Karpas-422 (cell line): ENCODE data around the gene LEKR1. TPM values are rescaled to one million over a fixed set of nuclear protein-coding genes. Genes with fewer than 3 reads are reported as not detected.
"Not testable (repeated sequence)": the region's sequence is repeated elsewhere in the genome, so short reads cannot be mapped to it uniquely, and the experiment has no call there.

Experiments used
- DNase-seq: peaks from one replicate; pipeline ENCODE4 v3.0.0-alpha.2; 2015
- H2AFZ ChIP-seq: fragments of 200-600 bp; sonication (generic); 2 replicates; pipeline ENCODE4 v1.6.1; 2014; ENCODE audit warnings: antibody characterized with exemption, low read length, mixed read lengths
- H3K27ac ChIP-seq: fragments of 200-600 bp; sonication (generic); 2 replicates; pipeline ENCODE4 v1.5.1; 2014; ENCODE audit warnings: mild to moderate bottlenecking, low read length, moderate library complexity
- H3K27me3 ChIP-seq: fragments of 200-600 bp; sonication (generic); 2 replicates; pipeline ENCODE4 v1.6.1; 2014; ENCODE audit warnings: low read length, mixed read lengths
- H3K36me3 ChIP-seq: fragments of 200-600 bp; sonication (generic); 2 replicates; pipeline ENCODE4 v1.6.1; 2014; ENCODE audit warnings: low read length, mixed read lengths; ENCODE audit not compliant: insufficient read depth
- H3K4me1 ChIP-seq: fragments of 200-600 bp; sonication (generic); 2 replicates; pipeline ENCODE4 v1.6.1; 2014; ENCODE audit warnings: mild to moderate bottlenecking, low read length, mixed read lengths
- H3K4me2 ChIP-seq: fragments of 200-600 bp; sonication (generic); 2 replicates; pipeline ENCODE4 v1.6.1; 2014; ENCODE audit warnings: low read length, low read depth, mild to moderate bottlenecking; ENCODE audit not compliant: poor library complexity, severe bottlenecking
- H3K4me3 ChIP-seq: fragments of 200-600 bp; sonication (generic); 2 replicates; pipeline ENCODE4 v1.5.1; 2014; ENCODE audit warnings: mild to moderate bottlenecking, antibody characterized with exemption, low read length, mixed read lengths
- H3K79me2 ChIP-seq: fragments of 200-600 bp; sonication (generic); 2 replicates; pipeline ENCODE4 v1.6.1; 2014; ENCODE audit warnings: mild to moderate bottlenecking, low read length, mixed read lengths
- H3K9ac ChIP-seq: fragments of 200-600 bp; sonication (generic); 2 replicates; pipeline ENCODE4 v1.6.0; 2014; ENCODE audit warnings: low read length
- H3K9me2 ChIP-seq: fragments of 200-600 bp; sonication (generic), shearing (Covaris generic); replicated peaks from 2 replicates; pipeline ENCODE4 v1.6.0; 2014; ENCODE audit warnings: mild to moderate bottlenecking, low read length, moderate library complexity; ENCODE audit not compliant: insufficient read depth
- H3K9me3 ChIP-seq: fragments of 300-700, 200-600 bp; sonication (generic); 2 replicates; pipeline ENCODE4 v1.6.1; 2014; ENCODE audit warnings: low read length, mixed read lengths
- H4K20me1 ChIP-seq: fragments of 200-600 bp; sonication (generic); 2 replicates; pipeline ENCODE4 v1.6.1; 2014; ENCODE audit warnings: mild to moderate bottlenecking, antibody characterized with exemption, low read length, low read depth; ENCODE audit not compliant: insufficient read depth
- total RNA-seq: library from RNA; depleted of rRNA; stranded (reverse); fragments of >200 nt; shearing (Covaris generic); gene quantifications from 2 replicates; pipeline ENCODE4 v1.2.3, GENCODE V29; 2014; ENCODE audit warnings: low replicate concordance

LEKR1 gene
- total RNA-seq, 1 experiment from 2014 or later = 6.4 TPM

- Histone ChIP-seq H3K4me3 (no peak overlapping the region), H3K9me2 (no peaks in the 10 kb centered on the region), H3K79me2 (no peaks in the 10 kb centered on the region), H4K20me1 (no peaks in the 10 kb centered on the region), H3K27ac (no peak overlapping the region), H3K4me2 (peak overlapping the region; percentile 32), H3K9ac (no peak overlapping the region), H3K9me3 (no peaks in the 10 kb centered on the region), H2AFZ (no peak overlapping the region), H3K36me3 (no peaks in the 10 kb centered on the region), H3K27me3 (no peaks in the 10 kb centered on the region), H3K4me1 (peaks cover 39% of the 10 kb centered on the region)
- DNase-seq = no peak
These were observed 6.1 kb upstream of the LEKR1 start for GRCh38 chr3:156819842-156820691.

- no peaks in the 10 kb centered on the region for H3K79me2 ChIP-seq
- no peaks in the 10 kb centered on the region for H3K9me2 ChIP-seq
- no peak overlapping the region for H3K9ac ChIP-seq
- DNase-seq = peak; percentile 65
- no peaks in the 10 kb centered on the region for H3K27me3 ChIP-seq
- H3K4me1 ChIP-seq = peaks cover 43% of the 10 kb centered on the region
- no peak overlapping the region for H2AFZ ChIP-seq
- no peak overlapping the region for H3K27ac ChIP-seq
- H4K20me1 ChIP-seq = no peaks in the 10 kb centered on the region
- no peaks in the 10 kb centered on the region for H3K9me3 ChIP-seq
- peak overlapping the region; percentile 32 for H3K4me2 ChIP-seq
- H3K4me3 ChIP-seq = no peak overlapping the region
- H3K36me3 ChIP-seq = no peaks in the 10 kb centered on the region
These were observed 5.5 kb upstream of the LEKR1 start for GRCh38 chr3:156820692-156821080.

DNA sequence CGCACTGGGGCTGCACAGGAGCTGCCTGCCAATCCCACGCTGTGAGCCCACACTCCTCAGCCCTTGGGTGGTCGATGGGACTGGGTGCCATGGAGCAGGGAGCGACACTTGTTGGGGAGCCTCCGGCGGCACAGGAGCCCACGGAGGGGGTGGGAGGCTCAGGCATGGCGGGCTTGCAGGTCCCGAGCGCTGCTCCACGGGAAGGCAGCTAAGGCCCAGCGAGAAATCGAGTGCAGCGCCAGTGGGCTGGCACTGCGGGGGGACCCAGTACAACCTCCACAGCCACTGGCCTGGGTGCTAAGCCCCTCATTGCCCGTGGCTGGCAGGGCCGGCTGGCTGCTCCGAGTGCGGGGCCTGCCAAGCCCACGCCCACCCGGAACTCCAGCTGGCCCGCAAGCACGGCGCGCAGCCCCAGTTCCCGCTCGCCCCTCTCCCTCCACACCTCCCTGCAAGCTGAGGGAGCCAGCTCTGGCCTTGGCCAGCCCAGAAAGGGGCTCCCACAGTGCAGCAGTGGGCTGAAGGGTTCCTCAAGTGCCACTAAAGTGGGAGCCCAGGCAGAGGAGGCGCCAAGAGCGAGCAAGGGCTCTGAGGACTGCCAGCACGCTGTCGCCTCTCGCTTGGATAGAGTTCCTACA, 3.4 kb upstream of the LEKR1 start:
- H3K79me2 ChIP-seq, H4K20me1 ChIP-seq, H3K9me3 ChIP-seq, H3K36me3 ChIP-seq, H3K27ac ChIP-seq, H3K4me3 ChIP-seq, H3K9ac ChIP-seq, H3K9me2 ChIP-seq, H2AFZ ChIP-seq, DNase-seq, H3K27me3 ChIP-seq, H3K4me2 ChIP-seq: not testable (repeated sequence)
- H3K4me1 ChIP-seq = peaks cover 48% of the 10 kb centered on the region

DNA sequence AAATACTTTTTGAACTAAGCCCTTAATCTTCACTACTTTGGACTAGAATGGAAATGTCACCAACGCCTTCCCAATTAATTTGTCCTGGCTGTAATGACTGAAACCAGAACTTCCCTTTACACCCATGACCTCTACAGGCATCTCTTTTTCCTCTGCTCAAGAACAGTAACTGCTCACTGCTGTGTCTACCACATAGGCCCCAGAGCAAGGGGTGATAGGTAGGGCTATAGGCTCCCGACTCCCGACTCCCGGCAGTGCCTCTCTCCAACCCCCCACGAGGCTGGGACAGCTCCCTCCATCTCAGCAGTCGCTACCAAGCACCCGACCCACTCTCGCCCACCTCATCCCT, 384 bp upstream of the LEKR1 start:
- H3K4me2 ChIP-seq = peak overlapping the region; percentile 99
- H3K27me3 ChIP-seq = no peaks in the 10 kb centered on the region
- H3K9me2 ChIP-seq = no peaks in the 10 kb centered on the region
- no peak for DNase-seq
- peak overlapping the region; percentile 96 for H2AFZ ChIP-seq
- H3K4me1 ChIP-seq = peaks cover 26% of the 10 kb centered on the region
- H3K36me3 ChIP-seq = no peaks in the 10 kb centered on the region
- H3K4me3 ChIP-seq = peak overlapping the region; percentile 92
- no peak overlapping the region; the same call in 1 of the 2 replicates for H3K27ac ChIP-seq
- no peaks in the 10 kb centered on the region for H3K9me3 ChIP-seq
- no peaks in the 10 kb centered on the region for H3K79me2 ChIP-seq
- H4K20me1 ChIP-seq = no peaks in the 10 kb centered on the region
- H3K9ac ChIP-seq = peak overlapping the region; percentile 91

DNA sequence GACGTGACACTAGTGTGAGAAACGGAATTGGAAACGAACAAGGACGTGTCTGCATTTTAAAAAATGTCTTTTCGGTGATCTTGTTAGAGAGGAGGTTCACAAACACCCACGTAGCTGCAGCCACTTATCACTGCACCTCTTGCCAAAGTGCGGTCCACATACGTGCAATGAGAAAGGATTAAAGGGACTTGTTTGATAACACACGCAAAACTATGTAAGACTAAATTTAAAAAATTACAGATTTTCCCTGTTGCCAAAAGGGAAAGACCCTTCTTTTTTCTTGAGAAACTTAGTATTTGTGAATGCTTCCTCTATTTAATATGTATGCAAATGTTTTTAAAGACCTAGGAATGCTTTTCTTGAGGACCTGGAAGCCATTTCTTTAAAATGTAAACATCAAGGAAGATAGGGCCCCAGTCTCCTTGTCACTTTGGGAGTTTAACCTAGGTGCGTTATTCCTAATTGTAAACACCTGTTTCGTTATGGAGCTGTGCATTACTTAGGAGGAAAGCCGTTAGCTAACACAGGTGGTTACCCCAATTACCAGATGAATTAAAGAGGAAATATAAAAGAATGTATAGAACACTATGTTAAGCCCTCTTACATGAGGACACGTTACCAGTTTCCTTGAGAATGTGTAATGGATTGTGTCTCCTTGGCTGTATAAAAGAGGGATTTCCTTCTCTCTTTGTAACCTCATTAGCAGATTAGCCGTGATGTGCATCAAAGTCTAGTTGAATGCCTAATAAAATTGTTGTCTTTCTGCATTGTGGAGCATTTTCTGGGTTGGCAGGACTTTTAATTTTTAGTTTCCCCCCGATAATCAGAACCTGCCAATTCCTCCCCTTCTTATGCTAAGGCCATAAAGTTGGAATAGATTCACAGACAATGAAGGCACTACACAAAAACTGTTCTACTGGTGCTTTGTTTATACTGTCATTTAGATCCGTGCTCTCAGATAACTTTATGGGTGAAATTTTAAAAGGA, 1.0 kb downstream of the LEKR1 start:
- Histone ChIP-seq H3K4me1 (peaks cover 22% of the 10 kb centered on the region), H3K4me3 (peak overlapping the region; percentile 92), H3K36me3 (no peaks in the 10 kb centered on the region), H4K20me1 (no peaks in the 10 kb centered on the region), H3K9ac (peak overlapping the region; percentile 91), H3K9me3 (no peaks in the 10 kb centered on the region), H3K4me2 (peak overlapping the region; percentile 99), H2AFZ (peak overlapping the region; percentile 96), H3K27me3 (no peaks in the 10 kb centered on the region), H3K27ac (no peak overlapping the region), H3K79me2 (no peaks in the 10 kb centered on the region), H3K9me2 (no peaks in the 10 kb centered on the region)
- peak; percentile 61 for DNase-seq

- Histone ChIP-seq H4K20me1 (no peaks in the 10 kb centered on the region), H3K9me2 (no peaks in the 10 kb centered on the region), H3K9me3 (no peaks in the 10 kb centered on the region), H3K9ac (no peak overlapping the region), H3K79me2 (no peaks in the 10 kb centered on the region), H3K27me3 (no peaks in the 10 kb centered on the region), H3K4me2 (no peak overlapping the region), H3K4me1 (peaks cover 15% of the 10 kb centered on the region), H3K27ac (no peak overlapping the region), H3K36me3 (no peaks in the 10 kb centered on the region), H2AFZ (no peak overlapping the region), H3K4me3 (no peak overlapping the region)
- DNase-seq = no peak
These were observed 4.9 kb downstream of the LEKR1 start for GRCh38 chr3:156831006-156831405.

- Histone ChIP-seq H3K4me2 (no peak overlapping the region), H3K36me3 (no peaks in the 10 kb centered on the region)
These were observed 8.3 kb downstream of the LEKR1 start for GRCh38 chr3:156834435-156834834.

More at GRCh38 chr3:156834435-156834834, 8.3 kb downstream of the LEKR1 start:
- no peaks in the 10 kb centered on the region for H3K27me3 ChIP-seq
- H3K79me2 ChIP-seq = no peaks in the 10 kb centered on the region
- H3K9ac ChIP-seq = no peak overlapping the region
- no peak overlapping the region for H3K4me3 ChIP-seq
- H3K9me3 ChIP-seq = no peaks in the 10 kb centered on the region
- H3K9me2 ChIP-seq = no peaks in the 10 kb centered on the region
- H4K20me1 ChIP-seq = no peaks in the 10 kb centered on the region
- H2AFZ ChIP-seq = no peak overlapping the region
- no peak overlapping the region for H3K27ac ChIP-seq
- H3K4me1 ChIP-seq = no peaks in the 10 kb centered on the region
- no peak for DNase-seq
